IPS-20b (cell line): ENCODE data around the gene C20orf202.
A peak's percentile ranks its signal among the peaks of the same experiment; 100 is the strongest.
"Not testable (repeated sequence)": the region's sequence is repeated elsewhere in the genome, so short reads cannot be mapped to it uniquely, and the experiment has no call there.

Experiments
- H3K27ac ChIP-seq: one replicate; pipeline ENCODE4 v1.5.1; 2013; ENCODE audit warnings: low read length
- H3K27me3 ChIP-seq: 2 replicates; pipeline ENCODE4 v1.6.1; 2013; ENCODE audit warnings: mild to moderate bottlenecking, low read length, inconsistent platforms; ENCODE audit not compliant: insufficient read depth
- H3K36me3 ChIP-seq: 2 replicates; pipeline ENCODE4 v1.6.1; 2013; ENCODE audit warnings: low read depth, mild to moderate bottlenecking, inconsistent platforms, low read length, moderate library complexity; ENCODE audit not compliant: insufficient read depth
- H3K4me1 ChIP-seq: 2 replicates; pipeline ENCODE4 v1.6.1; 2013; ENCODE audit warnings: mild to moderate bottlenecking, control low read depth, inconsistent platforms, low read length, moderate library complexity; ENCODE audit not compliant: insufficient read depth
- H3K4me3 ChIP-seq: 2 replicates; pipeline ENCODE4 v1.5.1; 2013; ENCODE audit warnings: mild to moderate bottlenecking, low read length, inconsistent platforms
- H3K9ac ChIP-seq: 2 replicates; pipeline ENCODE4 v1.6.1; 2013; ENCODE audit warnings: low read depth, mild to moderate bottlenecking, inconsistent platforms, low read length, moderate library complexity
- H3K9me3 ChIP-seq: 2 replicates; pipeline ENCODE4 v1.6.1; 2013; ENCODE audit warnings: mild to moderate bottlenecking, low read depth, low read length, inconsistent platforms; ENCODE audit not compliant: insufficient read depth

C20orf202 gene

GRCh38 chr20:1212607-1213396 is 9.5 kb downstream of the C20orf202 start:
- Histone ChIP-seq H3K27me3 (peaks cover 25% of the 10 kb centered on the region), H3K4me1 (peaks cover 7% of the 10 kb centered on the region; the same call in 1 of the 2 replicates), H3K36me3 (no peaks in the 10 kb centered on the region), H3K27ac (no peak overlapping the region), H3K9ac (peak overlapping the region; percentile 10; the same call in 1 of the 2 replicates), H3K4me3 (no peak overlapping the region; the same call in 1 of the 2 replicates), H3K9me3 (no peaks in the 10 kb centered on the region)

GRCh38 chr20:1214838-1215261 is 11.6 kb downstream of the C20orf202 start:
- no peak overlapping the region for H3K4me3 ChIP-seq
- H3K9ac ChIP-seq: no peak overlapping the region
- no peaks in the 10 kb centered on the region for H3K9me3 ChIP-seq
- no peak overlapping the region for H3K27ac ChIP-seq
- no peaks in the 10 kb centered on the region for H3K36me3 ChIP-seq
- H3K27me3 ChIP-seq: peaks cover 19% of the 10 kb centered on the region
- peaks cover 7% of the 10 kb centered on the region; the same call in 1 of the 2 replicates for H3K4me1 ChIP-seq

DNA sequence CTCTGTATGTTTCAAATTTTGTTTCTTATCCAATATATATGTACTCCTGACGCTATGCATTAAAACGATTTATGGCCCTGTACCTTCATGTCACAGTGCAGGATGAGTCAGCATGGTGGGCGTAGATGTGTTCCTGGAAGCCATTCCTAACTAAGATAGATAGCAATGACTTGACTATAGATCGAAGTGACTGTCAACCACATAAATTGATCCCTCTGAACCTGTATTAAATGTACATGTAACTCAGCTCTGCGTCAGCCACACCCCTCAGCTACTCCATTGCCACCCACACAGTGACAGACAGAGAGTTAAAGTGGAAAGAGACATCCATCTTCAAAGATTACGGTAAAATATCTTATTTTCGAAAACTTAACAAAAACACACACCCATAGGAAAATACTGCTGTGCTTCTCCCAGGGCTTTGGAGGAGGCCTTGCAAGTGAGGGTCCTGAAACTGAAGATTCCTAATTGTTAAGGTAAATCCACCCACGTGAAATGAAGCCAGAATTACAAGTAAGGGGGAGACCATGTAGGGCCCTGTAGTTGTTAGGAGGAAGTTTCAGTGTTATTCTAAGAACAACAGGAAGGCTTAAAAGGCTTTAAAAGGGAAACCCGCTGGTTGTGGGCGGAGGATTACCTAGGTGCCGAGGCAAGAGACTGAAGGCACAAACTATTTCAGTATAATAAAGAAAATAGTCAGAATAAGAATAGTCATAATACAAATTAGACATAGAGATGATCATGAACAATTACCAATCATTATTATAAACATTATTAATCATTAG is 12.3 kb downstream of the C20orf202 start:
- H3K9me3 ChIP-seq: no peaks in the 10 kb centered on the region
- no peak overlapping the region for H3K27ac ChIP-seq
- peaks cover 17% of the 10 kb centered on the region for H3K27me3 ChIP-seq

DNA sequence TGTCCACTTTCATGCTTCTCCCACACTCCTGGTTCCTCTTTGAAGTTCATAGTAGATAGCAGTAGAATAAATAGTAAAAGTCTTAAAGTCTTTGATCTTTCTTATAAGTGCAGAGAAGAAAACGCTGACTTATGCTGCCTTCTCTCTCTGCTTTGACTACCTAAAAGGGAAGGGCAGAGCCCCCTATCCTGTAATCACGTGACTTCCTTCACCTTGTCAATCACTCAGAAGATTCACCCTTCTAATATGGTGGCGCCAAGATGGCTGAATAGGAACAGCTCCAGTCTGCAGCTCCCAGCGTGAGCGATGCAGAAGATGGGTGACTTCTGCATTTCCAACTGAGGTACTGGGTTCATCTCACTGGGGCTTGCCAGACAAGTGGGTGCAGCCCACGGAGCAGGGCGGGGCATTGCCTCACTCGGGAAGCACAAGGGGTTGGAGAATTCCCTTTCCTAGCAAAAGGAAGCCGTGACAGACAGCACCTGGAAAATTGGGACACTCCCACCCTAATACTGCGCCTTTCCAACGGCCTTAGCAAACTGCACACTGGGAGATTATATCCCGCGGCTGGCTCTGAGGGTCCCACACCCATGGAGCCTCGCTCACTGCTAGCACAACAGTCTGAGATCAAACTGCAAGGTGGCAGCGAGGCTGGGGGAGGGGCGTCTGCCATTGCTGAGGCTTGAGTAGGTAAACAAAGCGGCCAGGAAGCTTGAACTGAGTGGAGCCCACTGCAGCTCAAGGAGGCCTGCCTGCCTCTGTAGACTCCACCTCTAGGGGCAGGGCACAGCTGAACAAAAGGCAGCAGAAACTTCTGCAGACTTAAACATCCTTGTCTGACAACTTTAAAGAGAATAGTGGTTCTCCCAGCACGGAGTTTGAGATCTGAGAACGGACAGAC is 13.5 kb downstream of the C20orf202 start:
- not testable (repeated sequence) for H3K4me1 ChIP-seq, H3K9me3 ChIP-seq, H3K4me3 ChIP-seq, H3K27ac ChIP-seq, H3K9ac ChIP-seq, H3K36me3 ChIP-seq
- H3K27me3 ChIP-seq: peaks cover 16% of the 10 kb centered on the region

More for the DNA sequence above, 12.3 kb downstream of the C20orf202 start:
- peaks cover 7% of the 10 kb centered on the region; the same call in 1 of the 2 replicates for H3K4me1 ChIP-seq
- no peak overlapping the region for H3K9ac ChIP-seq
- H3K36me3 ChIP-seq: no peaks in the 10 kb centered on the region
- no peak overlapping the region for H3K4me3 ChIP-seq

DNA sequence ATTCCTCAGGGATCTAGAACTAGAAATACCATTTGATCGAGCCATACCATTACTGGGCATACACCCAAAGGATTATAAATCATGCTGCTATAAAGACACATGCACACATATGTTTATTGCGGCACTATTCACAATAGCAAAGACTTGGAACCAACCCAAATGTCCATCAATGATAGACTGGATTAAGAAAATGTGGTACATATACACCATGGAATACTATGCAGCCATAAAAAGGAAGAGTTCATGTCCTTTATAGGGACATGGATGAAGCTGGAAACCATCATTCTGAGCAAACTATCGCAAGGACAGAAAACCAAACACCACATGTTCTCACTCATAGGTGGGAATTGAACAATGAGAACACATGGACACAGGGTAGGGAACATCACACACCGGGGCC is 19.5 kb downstream of the C20orf202 start:
- peaks cover 26% of the 10 kb centered on the region for H3K27me3 ChIP-seq
- not testable (repeated sequence) for H3K4me1 ChIP-seq, H3K9me3 ChIP-seq, H3K9ac ChIP-seq, H3K27ac ChIP-seq, H3K36me3 ChIP-seq, H3K4me3 ChIP-seq

DNA sequence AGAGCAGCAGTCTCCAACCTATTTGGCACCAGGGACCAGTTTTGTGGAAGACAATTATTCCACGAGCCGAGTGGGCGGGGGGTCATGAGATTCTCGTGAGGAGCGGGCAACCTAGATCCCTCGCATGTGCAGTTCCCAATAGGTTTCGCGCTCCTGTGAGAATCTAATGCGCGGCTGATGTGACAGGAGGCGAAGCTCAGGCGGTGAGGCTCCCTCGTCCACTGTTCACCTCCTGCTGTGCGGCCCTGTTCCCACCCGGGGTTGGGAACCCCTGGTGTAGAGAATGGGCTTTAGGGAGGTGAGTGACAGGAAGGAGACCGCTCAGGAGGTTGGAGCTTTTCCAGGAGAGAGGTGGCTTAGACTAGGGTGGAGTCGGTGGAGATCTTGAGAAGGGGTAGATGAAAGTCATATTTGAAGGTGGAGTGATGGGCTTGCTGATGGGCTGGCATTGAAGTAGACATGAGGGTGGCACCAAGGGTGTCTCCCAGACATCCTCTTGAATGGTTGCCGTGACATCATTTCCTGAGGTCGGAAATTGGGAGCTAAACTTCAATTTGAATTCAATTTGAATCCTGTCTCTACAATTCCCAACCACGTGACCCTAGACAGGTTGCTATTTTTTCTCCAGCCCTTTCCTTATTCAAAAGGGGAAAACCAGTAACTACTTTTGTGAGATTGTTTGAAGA is 21.1 kb downstream of the C20orf202 start:
- Histone ChIP-seq H3K36me3 (no peaks in the 10 kb centered on the region), H3K27ac (no peak overlapping the region), H3K4me1 (no peaks in the 10 kb centered on the region), H3K27me3 (peaks cover 42% of the 10 kb centered on the region), H3K4me3 (no peak overlapping the region), H3K9ac (no peak overlapping the region), H3K9me3 (no peaks in the 10 kb centered on the region)

DNA sequence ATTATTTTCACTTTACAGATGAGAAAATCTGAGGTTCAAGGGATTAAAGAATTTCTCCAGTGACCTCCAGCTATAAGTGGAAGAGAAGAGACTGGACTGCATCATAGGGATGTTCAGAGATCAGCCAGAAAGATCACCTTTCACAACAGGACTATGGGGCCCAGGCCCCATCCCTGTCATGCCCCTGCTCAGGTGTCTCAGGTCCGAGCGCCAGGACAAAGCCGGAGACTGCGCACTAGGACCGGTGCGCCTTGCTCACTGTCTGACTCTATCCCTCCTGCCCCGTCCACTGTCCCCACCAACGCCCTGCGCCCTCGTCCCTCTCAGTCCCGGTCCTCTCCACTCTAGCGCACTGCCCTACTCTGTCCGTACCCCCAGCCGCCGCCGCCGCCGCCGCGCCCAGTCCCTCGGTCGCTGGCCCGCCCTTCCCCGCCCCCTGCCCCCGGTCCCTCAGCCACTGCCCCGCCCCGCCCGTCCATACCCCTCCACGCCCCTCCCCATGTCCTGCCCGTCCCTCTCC is 22.1 kb downstream of the C20orf202 start:
- Histone ChIP-seq H3K27me3 (peaks cover 51% of the 10 kb centered on the region), H3K9ac (no peak overlapping the region; the same call in 1 of the 2 replicates), H3K4me1 (no peaks in the 10 kb centered on the region), H3K9me3 (no peaks in the 10 kb centered on the region), H3K4me3 (peak overlapping the region; percentile 73), H3K36me3 (no peaks in the 10 kb centered on the region), H3K27ac (no peak overlapping the region)

DNA sequence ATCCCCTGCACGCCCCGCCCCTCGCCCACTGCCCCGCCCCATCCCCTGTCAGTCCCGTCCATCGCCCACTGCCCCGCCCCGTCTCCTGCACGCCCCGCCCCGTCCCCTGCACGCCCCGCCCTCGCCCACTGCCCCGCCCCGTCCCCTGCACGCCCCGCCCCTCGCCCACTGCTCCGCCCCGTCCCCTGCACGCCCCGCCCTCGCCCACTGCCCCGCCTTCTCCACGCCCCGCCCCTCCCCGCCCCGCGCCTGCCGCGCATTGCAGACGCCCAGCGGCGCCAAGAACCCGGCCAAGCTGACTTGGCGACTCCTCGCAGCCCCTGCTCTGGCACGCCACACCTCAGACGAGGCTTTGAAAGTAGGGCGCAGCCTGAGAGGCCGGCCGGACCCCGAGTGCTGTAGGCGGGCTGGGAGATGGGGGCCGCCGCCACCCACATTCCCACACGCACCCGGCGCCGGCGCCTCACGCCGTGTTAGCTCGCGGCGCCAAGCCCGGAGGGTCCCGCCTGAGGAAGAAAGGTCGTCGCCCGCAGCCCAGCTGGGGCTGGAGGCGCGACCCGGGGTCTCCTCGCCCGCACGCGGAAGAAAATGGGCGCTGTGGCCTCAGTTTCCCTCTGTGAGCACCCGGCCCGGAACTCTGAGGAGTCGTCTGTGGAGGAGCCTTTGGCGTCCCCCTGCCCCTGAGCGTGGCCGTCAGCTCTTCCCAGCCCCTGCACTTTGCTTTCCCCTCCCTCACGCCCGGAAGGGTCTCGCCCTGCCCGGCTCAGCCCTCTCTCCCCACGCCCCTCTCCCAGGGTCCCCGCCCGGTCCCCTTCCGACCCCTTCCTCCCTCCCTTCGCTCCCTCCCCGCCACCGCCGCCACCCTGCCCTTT is 22.8 kb downstream of the C20orf202 start, which contains the start of gene RAD21L1:
TSS of gene RAD21L1 (plus strand) at position 262 of the 872 bp plus-strand sequence. CDS start 2,410 bp downstream, outside the sequence.
- Histone ChIP-seq H3K4me3 (peak within 1 kb of the TSS; percentile 75), H3K9me3 (no peaks in the 10 kb centered on the region), H3K27me3 (peaks cover 54% of the 10 kb centered on the region), H3K27ac (no peak within 1 kb of the TSS), H3K9ac (peak within 1 kb of the TSS; percentile 66; the same call in 1 of the 2 replicates), H3K36me3 (no peaks in the 10 kb centered on the region), H3K4me1 (no peaks in the 10 kb centered on the region)

GRCh38 chr20:1229541-1229940 is 26.3 kb downstream of the C20orf202 start:
- no peak overlapping the region for H3K9ac ChIP-seq
- no peaks in the 10 kb centered on the region for H3K36me3 ChIP-seq
- no peaks in the 10 kb centered on the region for H3K4me1 ChIP-seq
- no peaks in the 10 kb centered on the region for H3K9me3 ChIP-seq
- H3K4me3 ChIP-seq: no peak overlapping the region
- H3K27me3 ChIP-seq: peaks cover 54% of the 10 kb centered on the region
- H3K27ac ChIP-seq: no peak overlapping the region
